Right lobe of liver (tissue), 4 donors: ENCODE measurements around the gene BCAR3.

Source experiments
- CTCF ChIP-seq, 4 donors: fragments of 200-600 bp in 3 of 4; fragments of 450-650 bp in 1 of 4; IDR thresholded peaks; one replicate each; pipeline versions ENCODE4 v1.5.1 to v1.8.0; 2016 to 2022; ENCODE audit warnings: antibody characterized with exemption in 4 of 4, mild to moderate bottlenecking in 2 of 4
- POLR2A ChIP-seq: fragments of 450-650 bp; IDR thresholded peaks from one replicate; pipeline ENCODE4 v1.6.1; 2017; ENCODE audit warnings: antibody characterized with exemption, mild to moderate bottlenecking
- donor health status: DM: no; HTN: no; CAD: no.
- donor health status: DM: no; HTN: no; CAD: no.
- donor health status: DM: no; HTN: yes; CAD: no.

GRCh38 chr1:93686504-93687250 lies 5.0 kb upstream of the BCAR3 start:
- TF ChIP-seq CTCF (IDR thresholded peaks at IDR 0.05) (no peak), POLR2A (no peak)
